ENCODE results near the gene PRUNE2. TPM values are rescaled to one million over a fixed set of nuclear protein-coding genes. Genes with fewer than 3 reads are reported as not detected.

PRUNE2 gene
- polyA plus RNA-seq, 3 donors = 0.72 to 1.8 (median 1.5) TPM

GRCh38 chr9:76664120-76664519, 241.8 kb downstream of the PRUNE2 start:
- H3K4me1 ChIP-seq (ENCODE audit: control insufficient read depth in 1 of 2, insufficient read depth in 2 of 2, low read length in 2 of 2) = peaks cover 7 to 15% of the 10 kb centered on the region in 2 donors
- no CpG with 5 or more reads among the region's 1 CpG for WGBS (ENCODE audit: insufficient coverage)
- no peak for TF ChIP-seq CTCF (IDR thresholded peaks at IDR 0.05)

DNA sequence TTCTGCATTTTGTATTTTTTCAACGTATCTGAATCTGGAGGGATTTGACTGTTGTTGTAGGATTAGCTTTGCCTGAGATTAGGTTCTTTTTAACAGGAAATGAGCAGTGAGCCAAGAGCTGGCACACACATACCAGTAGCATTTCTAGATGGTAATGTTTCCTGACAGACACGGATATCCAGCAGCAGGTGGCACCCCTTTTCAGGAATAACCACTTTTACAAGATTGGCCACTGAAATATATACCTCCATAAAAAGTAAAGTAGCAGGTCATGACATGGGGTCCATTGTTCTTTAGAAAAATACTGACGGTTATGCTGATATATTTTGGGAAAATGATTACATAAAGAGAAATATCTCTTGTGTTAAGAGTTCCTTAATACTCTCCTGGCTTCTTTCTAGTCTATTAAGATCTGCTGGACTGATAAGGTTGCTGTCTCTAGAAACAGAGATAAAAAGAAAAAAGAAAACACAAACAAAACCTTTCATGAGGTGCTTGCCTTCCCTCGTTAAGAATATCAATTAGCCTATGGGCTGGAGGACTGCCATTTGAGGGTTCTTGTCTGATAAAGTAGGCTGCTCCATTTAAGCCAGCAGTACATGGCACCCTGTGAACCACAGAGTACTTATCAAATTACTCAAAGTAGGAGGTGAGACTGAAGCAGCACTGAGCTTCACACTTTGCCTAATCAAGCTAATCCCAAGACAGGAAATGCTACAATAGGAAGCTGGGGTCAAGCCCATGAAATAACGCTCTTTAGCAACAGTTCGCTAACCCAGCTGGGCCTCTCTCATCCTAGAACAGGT, 243.2 kb downstream of the PRUNE2 start:
- Histone ChIP-seq H3K27me3 (ENCODE audit: control insufficient read depth in 2 of 2, insufficient read depth in 2 of 2, low read length in 2 of 2) (no peaks in the 10 kb centered on the region), H3K27ac (ENCODE audit: low read depth in 1 of 2, low read length in 2 of 2) (no peak overlapping the region), H2AFZ (ENCODE audit: insufficient read depth, low read depth, low read length, poor library complexity, severe bottlenecking) (peak overlapping the region; percentile 46), H4K20me1 (ENCODE audit: insufficient read depth, low read length) (no peaks in the 10 kb centered on the region), H3K4me1 (ENCODE audit: control insufficient read depth in 1 of 2, insufficient read depth in 2 of 2, low read length in 2 of 2) (peaks cover 14 to 22% of the 10 kb centered on the region in 2 donors), H3K9me3 (replicated peaks in 1 of 2; ENCODE audit: control insufficient read depth in 1 of 2, insufficient read depth in 1 of 2, low read length in 2 of 2) (no peaks in the 10 kb centered on the region), H3K36me3 (replicated peaks in 1 of 2; ENCODE audit: control insufficient read depth in 1 of 2, insufficient read depth in 2 of 2, low read length in 2 of 2) (no peaks in the 10 kb centered on the region), H3K79me2 (ENCODE audit: insufficient read depth, low read length) (no peaks in the 10 kb centered on the region), H3K4me2 (replicated peaks; ENCODE audit: extremely low read depth, low read length, poor library complexity, severe bottlenecking) (no peak overlapping the region), H3K9ac (ENCODE audit: insufficient read depth, low read length, poor library complexity, severe bottlenecking) (no peak overlapping the region), H3K4me3 (replicated peaks in 1 of 3; ENCODE audit: low read depth in 2 of 3, low read length in 3 of 3) (no peak overlapping the region)
- H3K36me3 Mint-ChIP-seq = peaks cover 0 to 3% of the 10 kb centered on the region in 2 donors
- peaks cover 33% of the 10 kb centered on the region for H3K4me1 Mint-ChIP-seq
- H3K4me3 Mint-ChIP-seq = no peak overlapping the region
- intact Hi-C loops (cut with micrococcal nuclease) = loop anchor here in 1 of 2 donors (5.0 kb wide), 1 partner anchor 40 kb away; no protein-coding TSS in a partner anchor
- DNase-seq = no peak
- no peak for TF ChIP-seq CTCF (IDR thresholded peaks at IDR 0.05)
- H3K9me3 Mint-ChIP-seq = peaks cover 0 to 8% (median 2%) of the 10 kb centered on the region in 7 donors
- no CpG with 5 or more reads among the region's 6 CpGs for WGBS (ENCODE audit: insufficient coverage)
- peak overlapping the region in 2 of 7 donors; percentile 11 to 61 for H3K27ac Mint-ChIP-seq
- H3K27me3 Mint-ChIP-seq (ENCODE audit: low read depth in 3 of 3) = no peaks in the 10 kb centered on the region

More at GRCh38 chr9:76664120-76664519, 241.8 kb downstream of the PRUNE2 start:
- intact Hi-C loops (cut with micrococcal nuclease) = loop anchor here in 1 of 2 donors (5.0 kb wide), 1 partner anchor 38 kb away; no protein-coding TSS in a partner anchor
- Histone ChIP-seq H3K27ac (ENCODE audit: low read depth in 1 of 2, low read length in 2 of 2) (no peak overlapping the region), H3K4me3 (replicated peaks in 1 of 3; ENCODE audit: low read depth in 2 of 3, low read length in 3 of 3) (no peak overlapping the region), H3K79me2 (ENCODE audit: insufficient read depth, low read length) (no peaks in the 10 kb centered on the region), H3K36me3 (replicated peaks in 1 of 2; ENCODE audit: control insufficient read depth in 1 of 2, insufficient read depth in 2 of 2, low read length in 2 of 2) (no peaks in the 10 kb centered on the region), H2AFZ (ENCODE audit: insufficient read depth, low read depth, low read length, poor library complexity, severe bottlenecking) (no peak overlapping the region), H3K27me3 (ENCODE audit: control insufficient read depth in 2 of 2, insufficient read depth in 2 of 2, low read length in 2 of 2) (no peaks in the 10 kb centered on the region), H4K20me1 (ENCODE audit: insufficient read depth, low read length) (no peaks in the 10 kb centered on the region), H3K4me2 (replicated peaks; ENCODE audit: extremely low read depth, low read length, poor library complexity, severe bottlenecking) (no peak overlapping the region), H3K9ac (ENCODE audit: insufficient read depth, low read length, poor library complexity, severe bottlenecking) (no peak overlapping the region), H3K9me3 (replicated peaks in 1 of 2; ENCODE audit: control insufficient read depth in 1 of 2, insufficient read depth in 1 of 2, low read length in 2 of 2) (no peaks in the 10 kb centered on the region)
- Mint-ChIP-seq H3K27ac (no peak overlapping the region), H3K9me3 (peaks cover 0 to 8% (median 2%) of the 10 kb centered on the region in 7 donors), H3K4me1 (peaks cover 26% of the 10 kb centered on the region), H3K36me3 (peaks cover 0 to 3% of the 10 kb centered on the region in 2 donors), H3K4me3 (no peak overlapping the region), H3K27me3 (ENCODE audit: low read depth in 3 of 3) (peaks cover 0 to 1% (median 0%) of the 10 kb centered on the region in 3 donors)
- DNase-seq = no peak

Data from CD14-positive monocyte (primary cell).